Neural progenitor cell (in vitro differentiated cells): ENCODE results near the gene AIFM2. TPM values are rescaled to one million over a fixed set of nuclear protein-coding genes. Genes with fewer than 3 reads are reported as not detected.

Source experiments
- DNase-seq: peaks from one replicate; pipeline ENCODE4 v3.0.0-alpha.2; 2016; ENCODE audit warnings: low spot score
- H2AFZ ChIP-seq: fragments of 200-600 bp; sonication (generic); replicated peaks from 2 replicates; pipeline ENCODE4 v1.6.1; 2016; ENCODE audit warnings: antibody characterized with exemption
- H3F3A ChIP-seq: fragments of 200-600 bp; sonication (generic); 2 replicates; pipeline ENCODE4 v1.6.1; 2016; ENCODE audit warnings: antibody characterized with exemption, low read depth
- H3K27ac ChIP-seq: fragments of 200-600 bp; sonication (generic); 2 replicates; pipeline ENCODE4 v1.5.1; 2016; ENCODE audit warnings: mild to moderate bottlenecking
- H3K27me3 ChIP-seq: fragments of 200-600 bp; sonication (generic); 2 replicates; pipeline ENCODE4 v1.6.1; 2016; ENCODE audit warnings: mild to moderate bottlenecking, moderate library complexity
- H3K36me3 ChIP-seq: fragments of 200-600 bp; sonication (generic); 2 replicates; pipeline ENCODE4 v1.5.1; 2016
- H3K4me1 ChIP-seq: fragments of 200-600 bp; sonication (generic); 2 replicates; pipeline ENCODE4 v1.6.1; 2016; ENCODE audit warnings: mixed run types
- H3K4me2 ChIP-seq: fragments of 200-600 bp; sonication (generic); 2 replicates; pipeline ENCODE4 v1.6.1; 2016
- H3K4me3 ChIP-seq: fragments of 200-600 bp; sonication (generic); 2 replicates; pipeline ENCODE4 v1.5.1; 2016
- H3K79me2 ChIP-seq: fragments of 200-600 bp; sonication (generic); 2 replicates; pipeline ENCODE4 v1.6.1; 2016; ENCODE audit warnings: low read depth
- H3K9ac ChIP-seq: fragments of 200-600 bp; sonication (generic); 2 replicates; pipeline ENCODE4 v1.6.1; 2016
- H3K9me3 ChIP-seq: fragments of 200-600 bp; sonication (generic); 2 replicates; pipeline ENCODE4 v1.5.1; 2016; ENCODE audit warnings: low read depth
- H4K20me1 ChIP-seq: fragments of 200-600 bp; sonication (generic); 2 replicates; pipeline ENCODE4 v1.6.1; 2016; ENCODE audit warnings: low read depth
- H3K27ac Mint-ChIP-seq: 3 replicates; pipeline ENCODE4 v1.8.0; 2021; ENCODE audit warnings: mixed read lengths
- H3K27me3 Mint-ChIP-seq: 2 replicates; pipeline ENCODE4 v1.8.0; 2022; ENCODE audit warnings: low read depth, mild to moderate bottlenecking, inconsistent platforms, moderate library complexity, mixed read lengths; ENCODE audit not compliant: insufficient read depth
- H3K36me3 Mint-ChIP-seq: 3 replicates; pipeline ENCODE4 v1.8.0; 2021; ENCODE audit warnings: mixed read lengths
- H3K4me1 Mint-ChIP-seq: 3 replicates; pipeline ENCODE4 v1.8.0; 2021; ENCODE audit warnings: mixed read lengths
- H3K4me3 Mint-ChIP-seq: 3 replicates; pipeline ENCODE4 v1.8.0; 2021; ENCODE audit warnings: mild to moderate bottlenecking, moderate library complexity, mixed read lengths
- H3K9me3 Mint-ChIP-seq: 3 replicates; pipeline ENCODE4 v1.8.0; 2020; ENCODE audit warnings: mixed read lengths
- EZH2 ChIP-seq: fragments of 200-600 bp; sonication (generic); IDR thresholded peaks from 2 replicates; pipeline ENCODE4 v1.6.1; 2017; ENCODE audit warnings: antibody characterized with exemption, mild to moderate bottlenecking, moderate library complexity
- EZH2phosphoT487 ChIP-seq: fragments of 200-600 bp; sonication (generic); IDR thresholded peaks from 2 replicates; pipeline ENCODE4 v1.6.1; 2017; ENCODE audit warnings: antibody characterized with exemption
- total RNA-seq: library from RNA; depleted of rRNA; stranded (reverse); fragments of >200 nt; gene quantifications from 2 replicates; pipeline ENCODE4 v1.2.3, GENCODE V29; 2015; ENCODE audit warnings: low replicate concordance
- TF ChIP-seq, protein P1 (sequence below): fragments of 200-600 bp; sonication (generic); IDR thresholded peaks from 2 replicates; pipeline ENCODE4 v1.5.1; 2017; ENCODE audit warnings: antibody characterized with exemption, mild to moderate bottlenecking

AIFM2 gene
- total RNA-seq, 1 donor from 2014 or later: 1.1 TPM

DNA sequence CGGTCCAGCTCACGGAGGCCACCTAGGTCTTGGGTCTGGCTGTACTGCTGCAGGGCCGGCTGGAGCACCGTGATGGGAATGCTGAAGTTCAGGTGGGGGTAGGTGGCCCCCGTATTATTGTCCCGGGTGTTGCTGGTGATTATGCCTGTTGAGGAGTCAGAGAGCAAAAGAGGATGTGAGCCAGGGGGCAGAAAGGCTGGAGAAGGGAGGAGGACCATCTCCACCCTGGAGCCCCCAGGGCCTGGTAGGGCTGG is 7.3 kb upstream of the AIFM2 start:
- H3K4me1 Mint-ChIP-seq: peaks cover 12% of the 10 kb centered on the region
- H2AFZ ChIP-seq: no peak overlapping the region
- DNase-seq: no peak

DNA sequence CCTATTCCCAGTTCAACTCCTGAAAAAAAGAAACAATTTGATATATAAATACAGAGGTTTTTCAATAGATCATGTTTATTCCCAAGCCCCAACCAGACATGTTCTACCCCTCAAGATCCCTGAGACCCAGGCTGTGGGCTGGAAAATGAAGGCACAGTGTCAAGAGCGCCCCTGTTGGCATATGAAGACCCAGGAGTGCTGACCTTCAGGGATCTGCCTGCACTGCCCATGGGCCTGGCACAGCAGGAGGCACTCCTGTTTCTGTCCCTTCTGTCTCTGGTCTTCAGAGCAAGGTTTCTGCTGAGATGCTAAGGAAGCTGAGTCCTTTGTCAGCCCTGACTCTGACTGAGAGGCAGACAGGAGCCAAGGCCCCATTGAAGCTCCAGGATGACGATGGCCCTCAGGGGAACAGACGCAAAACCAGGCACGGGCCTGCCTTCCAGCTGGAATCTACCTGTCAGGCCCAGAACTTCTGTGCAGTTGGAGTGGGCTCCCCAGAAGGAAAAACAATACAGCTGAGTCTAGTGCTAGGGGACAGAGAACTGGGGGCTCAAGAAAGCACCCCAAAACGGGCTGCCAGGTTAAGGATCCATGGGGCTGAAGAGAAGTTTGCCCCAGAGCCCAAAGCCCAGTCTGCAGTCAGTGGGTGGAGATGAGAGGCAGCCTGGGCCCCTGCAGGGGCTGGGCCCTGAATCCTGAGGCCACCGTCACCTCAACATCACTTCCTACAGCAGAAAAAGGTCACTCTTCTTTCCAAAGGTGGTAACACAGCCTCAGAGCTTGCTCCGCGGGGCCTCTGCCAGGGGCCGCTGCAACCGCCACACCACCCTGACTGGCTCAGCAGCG is 6.7 kb upstream of the AIFM2 start:
- Histone ChIP-seq H3K36me3 (no peaks in the 10 kb centered on the region), H3K4me3 (no peak overlapping the region), H2AFZ (no peak overlapping the region), H3K27me3 (peaks cover 6% of the 10 kb centered on the region), H3K9me3 (no peaks in the 10 kb centered on the region), H3K9ac (no peak overlapping the region), H3F3A (no peaks in the 10 kb centered on the region), H3K79me2 (peaks cover 1% of the 10 kb centered on the region), H4K20me1 (peaks cover 11% of the 10 kb centered on the region), H3K4me1 (no peaks in the 10 kb centered on the region), H3K4me2 (no peak overlapping the region), H3K27ac (no peak overlapping the region)
- Mint-ChIP-seq H3K4me1 (peaks cover 8% of the 10 kb centered on the region), H3K9me3 (no peaks in the 10 kb centered on the region), H3K27me3 (peaks cover 4% of the 10 kb centered on the region), H3K27ac (no peak overlapping the region), H3K4me3 (no peak overlapping the region), H3K36me3 (peaks cover 7% of the 10 kb centered on the region)
- TF ChIP-seq, protein P1, sequence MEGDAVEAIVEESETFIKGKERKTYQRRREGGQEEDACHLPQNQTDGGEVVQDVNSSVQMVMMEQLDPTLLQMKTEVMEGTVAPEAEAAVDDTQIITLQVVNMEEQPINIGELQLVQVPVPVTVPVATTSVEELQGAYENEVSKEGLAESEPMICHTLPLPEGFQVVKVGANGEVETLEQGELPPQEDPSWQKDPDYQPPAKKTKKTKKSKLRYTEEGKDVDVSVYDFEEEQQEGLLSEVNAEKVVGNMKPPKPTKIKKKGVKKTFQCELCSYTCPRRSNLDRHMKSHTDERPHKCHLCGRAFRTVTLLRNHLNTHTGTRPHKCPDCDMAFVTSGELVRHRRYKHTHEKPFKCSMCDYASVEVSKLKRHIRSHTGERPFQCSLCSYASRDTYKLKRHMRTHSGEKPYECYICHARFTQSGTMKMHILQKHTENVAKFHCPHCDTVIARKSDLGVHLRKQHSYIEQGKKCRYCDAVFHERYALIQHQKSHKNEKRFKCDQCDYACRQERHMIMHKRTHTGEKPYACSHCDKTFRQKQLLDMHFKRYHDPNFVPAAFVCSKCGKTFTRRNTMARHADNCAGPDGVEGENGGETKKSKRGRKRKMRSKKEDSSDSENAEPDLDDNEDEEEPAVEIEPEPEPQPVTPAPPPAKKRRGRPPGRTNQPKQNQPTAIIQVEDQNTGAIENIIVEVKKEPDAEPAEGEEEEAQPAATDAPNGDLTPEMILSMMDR: no peak
- TF ChIP-seq EZH2phosphoT487: no peak
- TF ChIP-seq EZH2: no peak
- DNase-seq: no peak

More for the DNA sequence above, 7.3 kb upstream of the AIFM2 start:
- no peak for TF ChIP-seq EZH2
- TF ChIP-seq EZH2phosphoT487: no peak
- Histone ChIP-seq H3K36me3 (no peaks in the 10 kb centered on the region), H3K9me3 (no peaks in the 10 kb centered on the region), H3K79me2 (peaks cover 7% of the 10 kb centered on the region), H3K4me3 (no peak overlapping the region), H3K9ac (no peak overlapping the region), H3K27me3 (peaks cover under 1% of the 10 kb centered on the region), H3K27ac (no peak overlapping the region), H3K4me2 (no peak overlapping the region), H3K4me1 (no peaks in the 10 kb centered on the region), H3F3A (no peaks in the 10 kb centered on the region), H4K20me1 (peaks cover 13% of the 10 kb centered on the region)
- H3K36me3 Mint-ChIP-seq: peaks cover 7% of the 10 kb centered on the region
- H3K9me3 Mint-ChIP-seq: no peaks in the 10 kb centered on the region
- peaks cover 1% of the 10 kb centered on the region for H3K27me3 Mint-ChIP-seq
- H3K4me3 Mint-ChIP-seq: no peak overlapping the region
- no peak overlapping the region for H3K27ac Mint-ChIP-seq

GRCh38 chr10:70137927-70138883 is 5.6 kb upstream of the AIFM2 start:
- no peak overlapping the region for H3K4me3 ChIP-seq
- no peak overlapping the region for H3K27ac ChIP-seq
- H3K4me1 Mint-ChIP-seq: peaks cover 9% of the 10 kb centered on the region
- H3K27me3 Mint-ChIP-seq: peaks cover 7% of the 10 kb centered on the region
- no peak for TF ChIP-seq EZH2
- TF ChIP-seq EZH2phosphoT487: no peak
- TF ChIP-seq, protein P1: no peak
- H3K27ac Mint-ChIP-seq: no peak overlapping the region
- peaks cover 8% of the 10 kb centered on the region for H3K36me3 Mint-ChIP-seq
- H3K4me3 Mint-ChIP-seq: no peak overlapping the region
- H3F3A ChIP-seq: no peaks in the 10 kb centered on the region
- no peaks in the 10 kb centered on the region for H3K9me3 ChIP-seq
- H2AFZ ChIP-seq: no peak overlapping the region
- no peaks in the 10 kb centered on the region for H3K9me3 Mint-ChIP-seq
- no peaks in the 10 kb centered on the region for H3K36me3 ChIP-seq
- H3K27me3 ChIP-seq: peaks cover 17% of the 10 kb centered on the region
- H3K4me1 ChIP-seq: no peaks in the 10 kb centered on the region
- no peaks in the 10 kb centered on the region for H3K79me2 ChIP-seq
- peaks cover 14% of the 10 kb centered on the region for H4K20me1 ChIP-seq
- no peak overlapping the region for H3K9ac ChIP-seq
- DNase-seq: no peak
- H3K4me2 ChIP-seq: no peak overlapping the region
